ENCODE data around the gene NRTN.

Gene NRTN

DNA sequence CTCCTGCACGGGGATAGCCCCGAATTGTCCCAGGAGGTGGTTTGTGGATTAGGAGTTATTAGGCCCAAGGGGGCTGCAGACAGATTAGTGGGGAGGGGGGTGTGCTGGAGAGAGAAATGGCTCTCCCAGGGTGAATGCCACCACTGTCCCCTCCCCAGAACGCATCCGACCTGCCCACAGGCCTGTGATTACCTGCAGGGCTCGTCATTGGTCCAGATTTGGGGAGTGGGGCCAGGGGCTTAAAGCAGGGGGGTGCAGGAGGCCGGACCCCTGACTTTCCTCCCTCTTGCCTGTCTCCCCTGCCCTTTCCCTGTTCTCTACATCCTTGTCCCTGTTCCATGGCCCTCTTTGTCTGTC lies 1.2 kb downstream of the NRTN start:
- peak overlapping the region in 1 of 2 donors; percentile 55 for H3K4me3 ChIP-seq (ENCODE audit: low read depth in 1 of 2, low read length in 2 of 2)
- no peak overlapping the region for H3K27ac ChIP-seq (ENCODE audit: low read length)
- no peaks in the 10 kb centered on the region for H3K9me3 ChIP-seq (ENCODE audit: control insufficient read depth in 1 of 2, low read length in 2 of 2)

DNA sequence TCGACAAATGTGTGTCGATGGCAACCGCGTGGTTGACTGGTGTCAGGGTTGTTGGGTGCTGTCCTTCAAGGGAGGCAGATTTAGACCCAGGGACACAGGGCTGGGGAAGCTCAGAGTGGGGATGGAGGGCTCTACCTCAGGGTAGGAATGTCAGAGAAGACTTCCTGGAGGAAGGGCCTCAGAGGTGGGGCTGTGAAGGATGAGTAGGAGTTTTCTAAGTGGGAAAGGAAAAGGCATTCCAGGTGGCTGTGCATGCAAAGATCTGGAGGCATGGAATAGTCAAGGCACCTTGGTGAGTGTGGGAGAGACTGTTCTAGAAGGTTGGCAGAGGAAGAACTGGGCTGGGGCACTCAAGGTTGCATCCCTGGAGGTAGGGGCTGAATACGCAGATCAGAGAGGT lies 2.0 kb downstream of the NRTN start:
- Histone ChIP-seq H3K4me3 (ENCODE audit: low read depth in 1 of 2, low read length in 2 of 2) (no peak overlapping the region), H3K9me3 (ENCODE audit: control insufficient read depth in 1 of 2, low read length in 2 of 2) (no peaks in the 10 kb centered on the region), H3K27me3 (ENCODE audit: low read depth, low read length) (peaks cover 2% of the 10 kb centered on the region), H3K4me1 (ENCODE audit: control insufficient read depth in 1 of 2, insufficient read depth in 2 of 2, low read length in 2 of 2) (peaks cover 0 to 12% of the 10 kb centered on the region in 2 donors), H3K36me3 (ENCODE audit: control insufficient read depth in 1 of 2, insufficient read depth in 2 of 2, low read length in 2 of 2) (no peaks in the 10 kb centered on the region), H3K27ac (ENCODE audit: low read length) (no peak overlapping the region)

More for the DNA sequence above, 1.2 kb downstream of the NRTN start:
- H3K27me3 ChIP-seq (ENCODE audit: low read depth, low read length) = peaks cover 7% of the 10 kb centered on the region
- no peaks in the 10 kb centered on the region for H3K36me3 ChIP-seq (ENCODE audit: control insufficient read depth in 1 of 2, insufficient read depth in 2 of 2, low read length in 2 of 2)
- peaks cover 0 to 12% of the 10 kb centered on the region in 2 donors for H3K4me1 ChIP-seq (ENCODE audit: control insufficient read depth in 1 of 2, insufficient read depth in 2 of 2, low read length in 2 of 2)

DNA sequence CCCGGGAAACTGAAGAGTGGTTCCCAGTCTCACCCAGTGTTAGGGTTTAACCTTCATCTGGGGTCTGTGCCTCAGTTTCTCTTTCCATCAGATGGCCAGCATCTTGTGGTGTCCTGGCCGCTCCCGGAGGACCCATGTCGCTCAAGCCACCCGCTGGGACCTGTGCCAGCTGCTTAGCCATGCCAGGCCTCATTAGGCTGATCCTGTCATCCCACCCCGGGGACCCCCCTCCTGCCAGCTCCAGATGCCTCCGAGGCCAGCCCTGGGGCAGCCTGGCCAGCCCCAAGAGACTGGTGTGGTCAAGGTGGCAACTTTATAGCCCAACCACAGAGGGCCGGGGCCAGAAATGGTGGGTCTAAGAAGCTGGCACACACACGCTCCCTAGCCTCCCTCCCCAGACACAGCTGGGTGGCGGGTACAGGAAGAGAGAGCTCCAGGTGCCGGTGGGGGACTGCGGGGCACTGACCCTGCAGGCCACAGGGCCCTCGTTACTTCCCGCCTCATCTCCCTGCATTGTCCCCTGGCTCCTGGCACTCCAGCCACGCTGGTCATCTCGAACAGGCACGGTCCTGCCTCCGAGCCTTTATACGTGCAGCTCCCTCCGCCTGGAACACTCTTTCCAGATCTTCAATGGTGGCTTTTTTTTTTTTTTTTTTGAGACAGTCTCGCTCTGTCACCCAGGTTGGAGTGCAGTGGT lies 3.4 kb downstream of the NRTN start:
- H3K27me3 ChIP-seq (ENCODE audit: low read depth, low read length) = no peaks in the 10 kb centered on the region
- H3K27ac ChIP-seq (ENCODE audit: low read length) = no peak overlapping the region
- H3K36me3 ChIP-seq (ENCODE audit: control insufficient read depth in 1 of 2, insufficient read depth in 2 of 2, low read length in 2 of 2) = no peaks in the 10 kb centered on the region
- H3K4me3 ChIP-seq (ENCODE audit: low read depth in 1 of 2, low read length in 2 of 2) = no peak overlapping the region
- peaks cover 0 to 12% of the 10 kb centered on the region in 2 donors for H3K4me1 ChIP-seq (ENCODE audit: control insufficient read depth in 1 of 2, insufficient read depth in 2 of 2, low read length in 2 of 2)
- H3K9me3 ChIP-seq (ENCODE audit: control insufficient read depth in 1 of 2, low read length in 2 of 2) = no peaks in the 10 kb centered on the region

DNA sequence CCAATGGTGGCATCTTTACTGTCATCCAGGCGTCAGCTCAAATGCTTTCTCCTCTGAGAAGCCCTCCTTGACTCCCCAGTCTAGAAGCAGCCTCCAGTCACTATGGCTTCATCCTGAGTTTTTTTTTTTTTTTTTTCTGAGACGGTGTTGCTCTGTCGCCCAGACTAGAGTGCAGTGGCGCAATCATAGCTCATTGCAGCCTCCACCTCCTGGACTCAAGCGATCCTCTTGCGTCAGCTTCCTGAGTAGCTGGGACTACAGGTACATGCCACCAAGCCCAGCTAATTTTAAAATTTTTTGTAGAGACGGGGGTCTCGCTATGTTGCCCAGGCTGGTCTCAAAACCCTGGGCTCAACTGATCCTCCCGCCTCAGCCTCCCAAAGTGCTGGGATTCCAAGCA lies 4.2 kb downstream of the NRTN start:
- Histone ChIP-seq H3K9me3 (ENCODE audit: control insufficient read depth in 1 of 2, low read length in 2 of 2) (no peaks in the 10 kb centered on the region), H3K27me3 (ENCODE audit: low read depth, low read length) (no peaks in the 10 kb centered on the region), H3K27ac (ENCODE audit: low read length) (no peak overlapping the region), H3K4me1 (ENCODE audit: control insufficient read depth in 1 of 2, insufficient read depth in 2 of 2, low read length in 2 of 2) (peaks cover 0 to 6% of the 10 kb centered on the region in 2 donors), H3K4me3 (ENCODE audit: low read depth in 1 of 2, low read length in 2 of 2) (no peak overlapping the region), H3K36me3 (ENCODE audit: control insufficient read depth in 1 of 2, insufficient read depth in 2 of 2, low read length in 2 of 2) (no peaks in the 10 kb centered on the region)

DNA sequence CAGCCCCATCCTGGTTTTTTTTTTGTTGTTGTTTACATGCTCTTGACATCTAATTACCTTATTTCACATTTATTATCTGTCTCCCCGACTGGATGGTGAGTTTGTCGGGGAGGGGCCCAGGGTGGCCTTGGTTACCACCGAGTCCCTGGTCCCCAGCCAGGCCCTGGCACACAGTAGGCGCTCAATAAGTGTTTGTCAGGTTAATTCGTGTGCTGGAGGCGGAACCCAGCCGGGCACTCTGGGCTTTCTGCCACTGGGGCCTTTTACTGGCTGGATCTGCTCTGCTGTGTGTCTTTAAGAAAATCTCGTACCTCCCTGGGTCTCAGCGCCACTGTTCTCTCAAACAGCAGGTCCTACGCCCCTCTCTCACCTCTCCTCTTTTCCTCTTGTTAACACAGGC lies 4.6 kb downstream of the NRTN start:
- Histone ChIP-seq H3K36me3 (ENCODE audit: control insufficient read depth in 1 of 2, insufficient read depth in 2 of 2, low read length in 2 of 2) (no peaks in the 10 kb centered on the region), H3K4me3 (ENCODE audit: low read depth in 1 of 2, low read length in 2 of 2) (no peak overlapping the region)

DNA sequence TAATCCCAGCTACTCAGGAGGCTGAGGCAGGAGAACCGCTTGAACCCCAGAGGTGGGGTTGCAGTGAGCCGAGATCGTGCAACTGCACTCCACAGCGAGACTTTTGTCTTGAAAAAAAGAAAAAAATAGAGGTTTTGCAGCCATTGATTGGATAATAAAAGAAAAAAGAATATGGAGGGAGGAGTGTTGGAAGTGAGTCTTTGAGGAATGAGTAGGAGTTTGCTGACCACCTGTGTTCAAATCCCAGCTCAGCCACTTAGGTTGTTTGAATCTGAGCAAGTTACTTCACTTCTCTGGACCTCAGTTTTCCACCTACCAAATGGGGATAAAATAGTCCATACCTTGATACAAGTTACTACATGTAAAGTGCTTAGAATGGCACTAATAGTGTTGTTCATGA lies 6.2 kb downstream of the NRTN start:
- H3K4me1 ChIP-seq (ENCODE audit: control insufficient read depth in 1 of 2, insufficient read depth in 2 of 2, low read length in 2 of 2) = peaks cover 0 to 3% of the 10 kb centered on the region in 2 donors
- no peaks in the 10 kb centered on the region for H3K9me3 ChIP-seq (ENCODE audit: control insufficient read depth in 1 of 2, low read length in 2 of 2)
- H3K36me3 ChIP-seq (ENCODE audit: control insufficient read depth in 1 of 2, insufficient read depth in 2 of 2, low read length in 2 of 2) = no peaks in the 10 kb centered on the region
- no peak overlapping the region for H3K4me3 ChIP-seq (ENCODE audit: low read depth in 1 of 2, low read length in 2 of 2)
- no peak overlapping the region for H3K27ac ChIP-seq (ENCODE audit: low read length)
- no peaks in the 10 kb centered on the region for H3K27me3 ChIP-seq (ENCODE audit: low read depth, low read length)

More for the DNA sequence above, 4.6 kb downstream of the NRTN start:
- peaks cover 0 to 6% of the 10 kb centered on the region in 2 donors for H3K4me1 ChIP-seq (ENCODE audit: control insufficient read depth in 1 of 2, insufficient read depth in 2 of 2, low read length in 2 of 2)
- H3K9me3 ChIP-seq (ENCODE audit: control insufficient read depth in 1 of 2, low read length in 2 of 2) = no peaks in the 10 kb centered on the region
- H3K27ac ChIP-seq (ENCODE audit: low read length) = no peak overlapping the region
- no peaks in the 10 kb centered on the region for H3K27me3 ChIP-seq (ENCODE audit: low read depth, low read length)

DNA sequence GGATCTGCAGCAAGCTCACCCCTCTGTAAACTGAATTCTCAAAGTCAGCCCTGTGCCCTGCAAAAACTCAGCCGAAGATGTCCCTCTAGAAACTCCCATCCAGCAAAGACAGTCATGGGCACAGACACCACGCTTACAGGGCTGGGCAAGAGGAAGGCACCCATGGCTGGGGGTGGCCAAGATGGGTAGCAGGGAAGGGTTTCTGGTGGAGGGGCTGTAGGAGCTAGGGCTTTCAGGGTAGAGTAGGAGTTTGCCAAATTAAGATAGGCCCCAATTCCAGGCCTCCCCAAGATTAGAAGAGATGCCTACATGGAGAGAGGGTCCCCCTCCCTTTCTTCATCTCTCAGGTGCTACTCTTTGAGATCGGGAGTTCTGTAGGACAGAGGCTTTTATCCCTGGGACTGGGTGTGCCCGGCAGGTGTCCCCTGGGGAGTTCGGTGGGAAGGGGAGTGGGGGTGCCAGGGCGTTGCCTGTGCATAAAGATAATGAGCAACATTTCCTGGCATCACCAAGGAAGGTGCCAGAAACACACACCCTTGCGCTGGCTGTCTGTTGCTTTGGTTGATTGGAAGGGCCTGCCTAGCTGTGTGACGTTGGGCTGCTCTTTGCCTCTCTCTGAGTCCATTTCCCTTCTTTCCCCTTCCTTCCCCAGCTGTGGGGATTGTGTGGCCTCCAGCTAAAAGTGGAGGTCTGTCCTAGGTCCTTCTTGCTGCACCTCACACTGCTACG lies 9.4 kb downstream of the NRTN start:
- Histone ChIP-seq H3K9me3 (ENCODE audit: control insufficient read depth in 1 of 2, low read length in 2 of 2) (no peaks in the 10 kb centered on the region), H3K4me3 (ENCODE audit: low read depth in 1 of 2, low read length in 2 of 2) (no peak overlapping the region), H3K27ac (ENCODE audit: low read length) (no peak overlapping the region), H3K36me3 (ENCODE audit: control insufficient read depth in 1 of 2, insufficient read depth in 2 of 2, low read length in 2 of 2) (no peaks in the 10 kb centered on the region), H3K27me3 (ENCODE audit: low read depth, low read length) (no peaks in the 10 kb centered on the region), H3K4me1 (ENCODE audit: control insufficient read depth in 1 of 2, insufficient read depth in 2 of 2, low read length in 2 of 2) (no peaks in the 10 kb centered on the region)

DNA sequence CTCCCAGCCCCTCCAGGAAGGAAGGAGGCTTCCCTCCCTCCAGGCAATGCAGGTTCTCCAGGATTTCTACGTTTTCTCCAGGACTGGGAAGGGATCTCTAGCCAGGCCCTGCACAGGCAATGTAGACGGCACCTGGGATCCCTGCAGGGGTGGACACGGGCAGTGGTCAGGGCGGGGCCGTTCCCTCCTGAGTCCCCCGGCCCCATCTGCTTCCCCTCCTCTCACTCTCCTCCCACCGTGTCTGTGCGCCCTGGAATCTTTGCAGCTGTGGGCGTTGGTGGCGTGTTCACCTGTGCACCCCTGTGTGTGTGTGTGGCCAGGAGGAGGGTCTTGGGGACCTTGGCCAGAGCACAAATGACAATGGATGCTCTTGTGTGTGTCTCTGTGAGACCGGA lies 10.0 kb downstream of the NRTN start:
- Histone ChIP-seq H3K36me3 (ENCODE audit: control insufficient read depth in 1 of 2, insufficient read depth in 2 of 2, low read length in 2 of 2) (no peaks in the 10 kb centered on the region), H3K4me3 (ENCODE audit: low read depth in 1 of 2, low read length in 2 of 2) (no peak overlapping the region)

DNA sequence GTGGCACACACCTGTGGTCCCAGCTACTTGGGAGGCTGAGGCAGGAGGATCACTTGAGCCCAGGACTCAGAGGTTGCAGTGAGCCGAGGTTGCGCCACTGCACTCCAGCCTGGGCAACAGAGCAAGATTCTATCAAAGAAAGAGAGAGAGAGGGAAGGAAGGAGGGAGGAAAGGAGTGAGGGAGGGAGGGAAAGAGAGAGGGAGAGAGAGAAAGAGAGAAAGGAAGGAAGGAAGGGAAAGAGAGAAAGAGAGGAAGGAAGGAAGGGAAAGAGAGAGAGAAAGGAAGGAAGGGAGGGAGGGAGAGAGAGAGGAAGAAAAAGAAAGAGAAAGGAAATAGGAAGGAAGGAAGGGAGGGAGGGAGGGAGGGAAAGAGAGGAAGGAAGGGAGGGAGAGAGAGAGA lies 12.4 kb downstream of the NRTN start:
- no peaks in the 10 kb centered on the region for H3K36me3 ChIP-seq (ENCODE audit: control insufficient read depth in 1 of 2, insufficient read depth in 2 of 2, low read length in 2 of 2)
- H3K27me3 ChIP-seq (ENCODE audit: low read depth, low read length) = no peaks in the 10 kb centered on the region
- no peaks in the 10 kb centered on the region for H3K9me3 ChIP-seq (ENCODE audit: control insufficient read depth in 1 of 2, low read length in 2 of 2)
- H3K4me3 ChIP-seq (ENCODE audit: low read depth in 1 of 2, low read length in 2 of 2) = no peak overlapping the region
- no peak overlapping the region for H3K27ac ChIP-seq (ENCODE audit: low read length)
- H3K4me1 ChIP-seq (ENCODE audit: control insufficient read depth in 1 of 2, insufficient read depth in 2 of 2, low read length in 2 of 2) = peaks cover 0 to 8% of the 10 kb centered on the region in 2 donors

More for the DNA sequence above, 10.0 kb downstream of the NRTN start:
- no peaks in the 10 kb centered on the region for H3K9me3 ChIP-seq (ENCODE audit: control insufficient read depth in 1 of 2, low read length in 2 of 2)
- no peaks in the 10 kb centered on the region for H3K4me1 ChIP-seq (ENCODE audit: control insufficient read depth in 1 of 2, insufficient read depth in 2 of 2, low read length in 2 of 2)
- no peaks in the 10 kb centered on the region for H3K27me3 ChIP-seq (ENCODE audit: low read depth, low read length)
- no peak overlapping the region for H3K27ac ChIP-seq (ENCODE audit: low read length)

DNA sequence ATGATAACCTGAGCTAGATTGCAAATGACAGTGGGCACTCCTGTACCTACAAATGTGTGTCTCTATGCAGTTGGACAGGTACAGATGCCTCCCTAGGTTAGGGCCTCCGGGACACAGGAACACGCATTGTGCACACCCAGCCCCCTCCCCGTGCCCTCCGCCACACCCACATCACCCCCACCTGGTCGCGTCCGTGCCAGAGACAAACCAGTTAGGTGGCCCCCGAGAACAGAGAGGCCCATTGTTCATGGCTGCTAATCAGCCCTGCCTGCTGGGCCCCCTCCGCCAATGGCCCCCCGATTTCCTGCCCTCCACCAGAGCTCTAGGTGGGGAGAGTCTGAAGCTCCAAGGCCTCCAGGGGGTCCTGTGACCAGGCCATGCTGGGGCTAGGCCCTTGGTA lies 13.7 kb downstream of the NRTN start:
- no peaks in the 10 kb centered on the region for H3K9me3 ChIP-seq (ENCODE audit: control insufficient read depth in 1 of 2, low read length in 2 of 2)
- H3K36me3 ChIP-seq (ENCODE audit: control insufficient read depth in 1 of 2, insufficient read depth in 2 of 2, low read length in 2 of 2) = no peaks in the 10 kb centered on the region
- H3K27me3 ChIP-seq (ENCODE audit: low read depth, low read length) = no peaks in the 10 kb centered on the region
- H3K4me3 ChIP-seq (ENCODE audit: low read depth in 1 of 2, low read length in 2 of 2) = no peak overlapping the region
- peaks cover 0 to 12% of the 10 kb centered on the region in 2 donors for H3K4me1 ChIP-seq (ENCODE audit: control insufficient read depth in 1 of 2, insufficient read depth in 2 of 2, low read length in 2 of 2)
- H3K27ac ChIP-seq (ENCODE audit: low read length) = no peak overlapping the region

DNA sequence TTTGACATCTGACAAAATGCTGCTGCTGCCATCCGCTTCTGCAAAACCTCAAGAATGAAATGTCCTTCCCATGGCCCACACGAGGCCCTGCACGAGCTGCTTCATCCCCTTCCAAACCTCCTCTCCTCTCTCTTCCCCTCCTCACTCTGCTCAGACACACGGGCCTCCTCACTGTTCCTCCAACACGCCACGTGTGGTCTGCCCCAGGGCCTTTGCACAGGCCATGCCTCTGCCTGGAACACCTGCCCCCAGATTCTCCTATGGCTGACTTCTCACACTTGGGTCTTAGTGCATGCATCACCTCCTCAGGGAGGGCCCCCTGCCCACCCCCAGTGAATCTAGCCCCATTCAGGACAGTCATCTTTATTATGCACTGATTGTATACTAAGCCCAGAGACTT lies 15.9 kb downstream of the NRTN start:
- Histone ChIP-seq H3K9me3 (ENCODE audit: control insufficient read depth in 1 of 2, low read length in 2 of 2) (no peaks in the 10 kb centered on the region), H3K36me3 (ENCODE audit: control insufficient read depth in 1 of 2, insufficient read depth in 2 of 2, low read length in 2 of 2) (no peaks in the 10 kb centered on the region), H3K4me3 (ENCODE audit: low read depth in 1 of 2, low read length in 2 of 2) (no peak overlapping the region), H3K27me3 (ENCODE audit: low read depth, low read length) (no peaks in the 10 kb centered on the region), H3K4me1 (ENCODE audit: control insufficient read depth in 1 of 2, insufficient read depth in 2 of 2, low read length in 2 of 2) (peaks cover 0 to 12% of the 10 kb centered on the region in 2 donors), H3K27ac (ENCODE audit: low read length) (no peak overlapping the region)
